Measurements from ENCODE around the gene MAGI3.
"Not testable (repeated sequence)": the region's sequence is repeated elsewhere in the genome, so short reads cannot be mapped to it uniquely, and the experiment has no call there.

Gene MAGI3

GRCh38 chr1:113579256-113580018 lies 189.1 kb downstream of the MAGI3 start:
- no peak for DNase-seq (ENCODE audit: low read depth)

- no peak for DNase-seq (ENCODE audit: low read depth)
Observed at GRCh38 chr1:113581323-113581722, 191.0 kb downstream of the MAGI3 start.

GRCh38 chr1:113582084-113582483 lies 191.8 kb downstream of the MAGI3 start:
- no peak for DNase-seq (ENCODE audit: low read depth)

- no peak for DNase-seq (ENCODE audit: low read depth)
Observed at GRCh38 chr1:113587475-113587874, 197.2 kb downstream of the MAGI3 start.

- no peak for DNase-seq (ENCODE audit: low read depth)
Observed at GRCh38 chr1:113592230-113592629, 201.9 kb downstream of the MAGI3 start.

GRCh38 chr1:113593550-113594297 lies 203.4 kb downstream of the MAGI3 start:
- no peak for DNase-seq (ENCODE audit: low read depth)

- not testable (repeated sequence) for DNase-seq (ENCODE audit: low read depth)
Observed at GRCh38 chr1:113604466-113604865, 214.2 kb downstream of the MAGI3 start.

- no peak for DNase-seq (ENCODE audit: low read depth)
Observed at GRCh38 chr1:113605146-113605545, 214.8 kb downstream of the MAGI3 start.

GRCh38 chr1:113608399-113608798 lies 218.1 kb downstream of the MAGI3 start:
- no peak for DNase-seq (ENCODE audit: low read depth)

- no peak for DNase-seq (ENCODE audit: low read depth)
Observed at GRCh38 chr1:113610372-113610771, 220.1 kb downstream of the MAGI3 start.

GRCh38 chr1:113615425-113615824 lies 225.1 kb downstream of the MAGI3 start:
- no peak for DNase-seq (ENCODE audit: low read depth)

GRCh38 chr1:113616156-113616555 lies 225.8 kb downstream of the MAGI3 start:
- no peak for DNase-seq (ENCODE audit: low read depth)

- no peak for DNase-seq (ENCODE audit: low read depth)
Observed at GRCh38 chr1:113617438-113618141, 227.3 kb downstream of the MAGI3 start.

GRCh38 chr1:113628997-113629396 lies 238.7 kb downstream of the MAGI3 start:
- no peak for DNase-seq (ENCODE audit: low read depth)

GRCh38 chr1:113630340-113631327 lies 240.3 kb downstream of the MAGI3 start:
- DNase-seq (ENCODE audit: low read depth): no peak

GRCh38 chr1:113641396-113641795 lies 251.1 kb downstream of the MAGI3 start:
- DNase-seq (ENCODE audit: low read depth): no peak

GRCh38 chr1:113647164-113647563 lies 256.8 kb downstream of the MAGI3 start:
- no peak for DNase-seq (ENCODE audit: low read depth)

GRCh38 chr1:113648478-113648877 lies 258.2 kb downstream of the MAGI3 start:
- no peak for DNase-seq (ENCODE audit: low read depth)

GRCh38 chr1:113652771-113653170 lies 262.5 kb downstream of the MAGI3 start:
- no peak for DNase-seq (ENCODE audit: low read depth)

GRCh38 chr1:113653741-113654140 lies 263.4 kb downstream of the MAGI3 start:
- DNase-seq (ENCODE audit: low read depth): no peak

GRCh38 chr1:113654883-113655282 lies 264.6 kb downstream of the MAGI3 start:
- no peak for DNase-seq (ENCODE audit: low read depth)

- no peak for DNase-seq (ENCODE audit: low read depth)
Observed at GRCh38 chr1:113657126-113657525, 266.8 kb downstream of the MAGI3 start.
